HG03378 (cell line): ENCODE results near the gene SEMA3E.

Experiments
- ATAC-seq: cut with Tn5 transposase; IDR thresholded peaks from one replicate; pipeline ENCODE4 v1.9.1; 2021; ENCODE audit warnings: mild to moderate bottlenecking, moderate library complexity; ENCODE audit not compliant: unreplicated experiment

SEMA3E gene

GRCh38 chr7:83366629-83367028, 282.3 kb downstream of the SEMA3E start:
- ATAC-seq, result no peak

GRCh38 chr7:83365746-83366145, 283.2 kb downstream of the SEMA3E start:
- ATAC-seq, result no peak

- ATAC-seq, result no peak
These were observed 285.9 kb downstream of the SEMA3E start for GRCh38 chr7:83362871-83363550.

GRCh38 chr7:83359108-83359507, 289.8 kb downstream of the SEMA3E start:
- ATAC-seq, result no peak

GRCh38 chr7:83355143-83355542, 293.8 kb downstream of the SEMA3E start:
- ATAC-seq, result no peak

GRCh38 chr7:83347945-83348444, 300.9 kb downstream of the SEMA3E start:
- ATAC-seq, result no peak

GRCh38 chr7:83339907-83340306, 309.0 kb downstream of the SEMA3E start:
- ATAC-seq, result no peak

GRCh38 chr7:83338277-83338950, 310.5 kb downstream of the SEMA3E start:
- no peak for ATAC-seq

GRCh38 chr7:83337050-83337449, 311.9 kb downstream of the SEMA3E start:
- no peak for ATAC-seq

GRCh38 chr7:83326223-83326622, 322.7 kb downstream of the SEMA3E start:
- ATAC-seq, result no peak

- no peak for ATAC-seq
These were observed 323.9 kb downstream of the SEMA3E start for GRCh38 chr7:83325083-83325482.

- ATAC-seq, result no peak
These were observed 324.3 kb downstream of the SEMA3E start for GRCh38 chr7:83324596-83324995.

GRCh38 chr7:83321011-83321410, 327.9 kb downstream of the SEMA3E start:
- ATAC-seq, result no peak

GRCh38 chr7:83313931-83314330, 335.0 kb downstream of the SEMA3E start:
- ATAC-seq, result no peak
